H1 (cell line): ENCODE measurements around the gene EHHADH. TPM values are rescaled to one million over a fixed set of nuclear protein-coding genes. Genes with fewer than 3 reads are reported as not detected.

ENCODE experiments used
- EGR1 ChIP-seq: IDR thresholded peaks from 2 replicates; pipeline ENCODE4 v1.6.1; 2011; ENCODE audit warnings: low read depth, low read length, borderline replicate concordance
- GABPA ChIP-seq: IDR thresholded peaks from 2 replicates; pipeline ENCODE4 v1.6.1; 2011; ENCODE audit warnings: mild to moderate bottlenecking, low read length, moderate library complexity, borderline replicate concordance; ENCODE audit not compliant: insufficient read depth
- HDAC2 ChIP-seq, 2 experiments: fragments of 300-600 bp in 1 of 2; sonication (generic) in 1 of 2; IDR thresholded peaks; 2 replicates each; pipeline ENCODE4 v1.6.1; 2011 to 2012; ENCODE audit warnings: low read depth in 2 of 2, low read length in 2 of 2, mild to moderate bottlenecking in 2 of 2, moderate library complexity in 2 of 2, borderline replicate concordance in 1 of 2, inconsistent platforms in 1 of 2
- KDM1A ChIP-seq: fragments of 200-600, 300-600 bp; sonication (generic); IDR thresholded peaks from 2 replicates; pipeline ENCODE4 v1.7.1; 2016; ENCODE audit warnings: mild to moderate bottlenecking, low read length, borderline replicate concordance
- MAX ChIP-seq: IDR thresholded peaks from 2 replicates; pipeline ENCODE4 v1.6.1; 2012; ENCODE audit warnings: inconsistent platforms
- NANOG ChIP-seq: IDR thresholded peaks from 2 replicates; pipeline ENCODE4 v1.6.1; 2011; ENCODE audit warnings: low read length, low read depth, mild to moderate bottlenecking, inconsistent platforms; ENCODE audit not compliant: insufficient read depth, poor library complexity, severe bottlenecking
- NRF1 ChIP-seq: IDR thresholded peaks from 2 replicates; pipeline ENCODE4 v1.6.1; 2011; ENCODE audit warnings: mild to moderate bottlenecking, low read depth, low read length, improper control_type of control experiment
- RBBP5 ChIP-seq: IDR thresholded peaks from 2 replicates; pipeline ENCODE4 v1.7.1; 2012; ENCODE audit warnings: low read depth, mild to moderate bottlenecking, inconsistent platforms, low read length, moderate library complexity, borderline replicate concordance
- SUZ12 ChIP-seq: fragments of 200-600 bp; sonication (generic); IDR thresholded peaks from 2 replicates; pipeline ENCODE4 v1.6.1; 2012; ENCODE audit warnings: mild to moderate bottlenecking, inconsistent platforms, low read length, moderate library complexity, mixed read lengths
- polyA plus RNA-seq, 7 experiments: library from polyadenylated mRNA; depleted of rRNA in 3 of 7; stranded (reverse) in 5 of 7; unstranded in 2 of 7; fragments of >200 nt in 5 of 7; fragments of 200-250 nt in 2 of 7; gene quantifications; 1 replicate in 5 of 7; 2 replicates in 1 of 7; 4 replicates in 1 of 7; pipeline versions ENCODE4 v1.2.1 to v1.2.3, GENCODE V29; 2011 to 2013; ENCODE audit warnings: missing spikeins in 2 of 7, mixed read lengths in 2 of 7
- total RNA-seq: library from RNA; stranded (reverse); fragmentation: NEBNext Ultra II Directional; extraction: Animal tissue kit (Norgen Biotek cat#: 25700); gene quantifications from 2 replicates; pipeline ENCODE4 v1.2.1, GENCODE V29; 2021

Gene EHHADH
- total and polyA plus RNA-seq, 2 of the 8 experiments (the other 6 are each of a cell fraction or from before 2014, with no cell fraction given) = 1.4 to 3.5 TPM

GRCh38 chr3:185152410-185153170 lies 101.3 kb downstream of the EHHADH start, which contains the start of gene C3orf70 (continued):
- TF ChIP-seq MAX (peak; percentile 79), NANOG (no peak), SUZ12 (peak; percentile 88), EGR1 (no peak), GABPA (peak; percentile 65; the same call in 1 of the 2 replicates), NRF1 (no peak), HDAC2 (IDR thresholded peaks at IDR 0.05; ENCODE audit: borderline replicate concordance in 1 of 2, low read depth in 2 of 2, low read length in 2 of 2) (0 out of 4 replicates have a peak, but pooled peaks of 1 of the 2 experiments have one; percentile 33), RBBP5 (peak; percentile 57; the same call in 1 of the 2 replicates), KDM1A (no peak)
